ENCODE data around the gene KRTAP1-1.
"Not testable (repeated sequence)": the region's sequence is repeated elsewhere in the genome, so short reads cannot be mapped to it uniquely, and the experiment has no call there.

The KRTAP1-1 gene

GRCh38 chr17:41040783-41041571 lies at the start of gene KRTAP1-1:
KRTAP1-1 (minus strand) TSS chr17:41041450; CDS start chr17:41041397, 53 bp downstream.
- not testable (repeated sequence) for DNase-seq

- DNase-seq, result not testable (repeated sequence)
Measured at GRCh38 chr17:41088760-41089352, 47.6 kb upstream of the KRTAP1-1 start.

GRCh38 chr17:41084100-41084856 lies 43.0 kb upstream of the KRTAP1-1 start, which contains the start of gene KRTAP4-7:
KRTAP4-7 (plus strand) TSS chr17:41084150; CDS start chr17:41084207, 57 bp downstream.
- not testable (repeated sequence) for DNase-seq

- DNase-seq, result not testable (repeated sequence)
Measured at GRCh38 chr17:41083427-41083826, 42.2 kb upstream of the KRTAP1-1 start.

- DNase-seq, result no peak
Measured at GRCh38 chr17:41082626-41083025, 41.4 kb upstream of the KRTAP1-1 start.

- DNase-seq, result no peak
Measured at GRCh38 chr17:41076788-41077187, 35.5 kb upstream of the KRTAP1-1 start.

- DNase-seq, result no peak
Measured at GRCh38 chr17:41073676-41074075, 32.4 kb upstream of the KRTAP1-1 start.

GRCh38 chr17:41071606-41072360 lies 30.5 kb upstream of the KRTAP1-1 start:
- DNase-seq, result no peak

- no peak for DNase-seq
Measured at GRCh38 chr17:41069031-41069430, 27.8 kb upstream of the KRTAP1-1 start.

- DNase-seq, result no peak
Measured at GRCh38 chr17:41067281-41067680, 26.0 kb upstream of the KRTAP1-1 start.

GRCh38 chr17:41065829-41066624 lies 24.8 kb upstream of the KRTAP1-1 start, which contains the start of gene KRTAP2-4:
KRTAP2-4 (minus strand) TSS chr17:41065879; CDS start chr17:41065845, 34 bp downstream.
- no peak for DNase-seq

GRCh38 chr17:41065016-41065689 lies 23.9 kb upstream of the KRTAP1-1 start:
- not testable (repeated sequence) for DNase-seq

- DNase-seq, result no peak
Measured at GRCh38 chr17:41064301-41064700, 23.1 kb upstream of the KRTAP1-1 start.

GRCh38 chr17:41063449-41063848 lies 22.2 kb upstream of the KRTAP1-1 start:
- no peak for DNase-seq

- DNase-seq, result no peak
Measured at GRCh38 chr17:41061964-41062363, 20.7 kb upstream of the KRTAP1-1 start.

- DNase-seq, result no peak
Measured at GRCh38 chr17:41060052-41060604, 18.9 kb upstream of the KRTAP1-1 start, which contains the start of gene KRTAP2-3. KRTAP2-3 (minus strand) TSS chr17:41060114; CDS start chr17:41060050, 64 bp downstream.

- DNase-seq, result not testable (repeated sequence)
Measured at GRCh38 chr17:41059276-41060051, 18.2 kb upstream of the KRTAP1-1 start.

- DNase-seq, result no peak
Measured at GRCh38 chr17:41058741-41059140, 17.5 kb upstream of the KRTAP1-1 start.

- no peak for DNase-seq
Measured at GRCh38 chr17:41057547-41057946, 16.3 kb upstream of the KRTAP1-1 start.

GRCh38 chr17:41055130-41055529 lies 13.9 kb upstream of the KRTAP1-1 start, which contains the start of gene KRTAP2-2:
KRTAP2-2 (minus strand) TSS chr17:41055230; CDS start chr17:41055211, 19 bp downstream.
- DNase-seq, result not testable (repeated sequence)

Data from CD4-positive, alpha-beta T cell treated with Interleukin-4 for 1 hour (primary cell).